Activated CD8-positive, alpha-beta T cell treated with anti-CD3 and anti-CD28 coated beads, Interleukin-2, amount 10 ng/mL, durations not matched to agents 7 days and 5 days (primary cell): ENCODE results near the gene MOB3B. TPM values are rescaled to one million over a fixed set of nuclear protein-coding genes. Genes with fewer than 3 reads are reported as not detected.

Experiments
- ATAC-seq: fragments of 150-1000 bp; cut with Tn5 transposase; one replicate; pipeline ENCODE4 v1.10.0; 2021; ENCODE audit warnings: moderate library complexity
- CTCF ChIA-PET: fragments of 350-600 bp; sonication (Branson Sonifier 250); formaldehyde crosslinking; loops from one replicate; lab custom pipeline; 2021; ENCODE audit warnings: antibody characterized with exemption; lab: Charles Lee
- POLR2A ChIA-PET: fragments of 350-600 bp; sonication (Branson Sonifier 250); formaldehyde crosslinking; loops from one replicate; lab custom pipeline; 2021; ENCODE audit warnings: antibody characterized with exemption; lab: Charles Lee
- DNase-seq: peaks from one replicate; pipeline ENCODE4 v3.0.0-alpha.2; 2020
- H3K27ac Mint-ChIP-seq: one replicate; pipeline ENCODE4 v1.8.0; 2021; ENCODE audit warnings: mild to moderate bottlenecking, mixed read lengths
- H3K27me3 Mint-ChIP-seq: one replicate; pipeline ENCODE4 v1.8.0; 2021; ENCODE audit warnings: low read depth, mixed read lengths
- H3K36me3 Mint-ChIP-seq: one replicate; pipeline ENCODE4 v1.8.0; 2021; ENCODE audit warnings: low read depth, mixed read lengths
- H3K4me1 Mint-ChIP-seq: one replicate; pipeline ENCODE4 v1.8.0; 2021; ENCODE audit warnings: low read depth, mixed read lengths
- H3K4me3 Mint-ChIP-seq: one replicate; pipeline ENCODE4 v1.8.0; 2021; ENCODE audit warnings: mild to moderate bottlenecking, mixed read lengths
- H3K9me3 Mint-ChIP-seq: one replicate; pipeline ENCODE4 v1.8.0; 2022; ENCODE audit warnings: mixed read lengths; ENCODE audit not compliant: insufficient read depth
- total RNA-seq, 2 experiments: library from RNA; stranded (reverse); gene quantifications; one replicate each; pipeline ENCODE4 v1.2.3, GENCODE V29; 2021

The MOB3B gene
- total RNA-seq, 2 experiments from 2014 or later = 2.5 to 2.8 TPM

- Mint-ChIP-seq H3K27me3 (peaks cover 5% of the 10 kb centered on the region), H3K4me1 (peaks cover 53% of the 10 kb centered on the region), H3K9me3 (no peaks in the 10 kb centered on the region), H3K4me3 (peak overlapping the region; percentile 55), H3K36me3 (peaks cover 2% of the 10 kb centered on the region), H3K27ac (peak overlapping the region; percentile 82)
- ATAC-seq (peak; percentile 28), DNase-seq (peak; percentile 28)
- ChIA-PET POLR2A (no interaction called here), CTCF (interaction anchor here (0.7 to 2.0 kb wide), 3 partner anchors 11 to 162 kb away, joined by 5 to 7 read pairs (median 7); partner anchors contain the start of gene MOB3B)
Observed at GRCh38 chr9:27367175-27367798, 162.3 kb downstream of the MOB3B start.

- Mint-ChIP-seq H3K27ac (peak overlapping the region; percentile 82), H3K27me3 (peaks cover 5% of the 10 kb centered on the region), H3K9me3 (no peaks in the 10 kb centered on the region), H3K36me3 (peaks cover 2% of the 10 kb centered on the region), H3K4me1 (peaks cover 51% of the 10 kb centered on the region), H3K4me3 (peak overlapping the region; percentile 55)
- ChIA-PET POLR2A (interaction anchor here (0.9 to 1.2 kb wide), 2 partner anchors 12 kb away, joined by 3 read pairs; no protein-coding TSS in a partner anchor), CTCF (interaction anchor here (1.6 to 2.3 kb wide), 4 partner anchors 12 to 165 kb away, joined by 5 to 13 read pairs (median 8); partner anchors contain the start of gene MOB3B)
- peak; percentile 98 for ATAC-seq
- peak; percentile 78 for DNase-seq
Observed at GRCh38 chr9:27365707-27366376, 163.8 kb downstream of the MOB3B start.

GRCh38 chr9:27362447-27363210 lies 167.0 kb downstream of the MOB3B start:
- ChIA-PET POLR2A (no interaction called here), CTCF (interaction anchor here (1.2 to 1.7 kb wide), 4 partner anchors 9 to 167 kb away, joined by 4 to 6 read pairs (median 6); partner anchors contain the start of gene MOB3B)
- H3K36me3 Mint-ChIP-seq = peaks cover 2% of the 10 kb centered on the region
- ATAC-seq (no peak), DNase-seq (no peak)
- H3K27me3 Mint-ChIP-seq = peaks cover 4% of the 10 kb centered on the region
- no peak overlapping the region for H3K27ac Mint-ChIP-seq
- H3K4me1 Mint-ChIP-seq = peaks cover 32% of the 10 kb centered on the region
- no peak overlapping the region for H3K4me3 Mint-ChIP-seq
- no peaks in the 10 kb centered on the region for H3K9me3 Mint-ChIP-seq

- ATAC-seq = no peak
- ChIA-PET CTCF (interaction anchor here (1.2 to 1.7 kb wide), 3 partner anchors 8 to 168 kb away, joined by 5 to 6 read pairs (median 6); partner anchors contain the start of gene MOB3B), POLR2A (no interaction called here)
Observed at GRCh38 chr9:27361492-27361891, 168.1 kb downstream of the MOB3B start.

GRCh38 chr9:27359763-27360162 lies 169.9 kb downstream of the MOB3B start:
- no peak for DNase-seq
- Mint-ChIP-seq H3K4me3 (no peak overlapping the region), H3K27me3 (peaks cover 4% of the 10 kb centered on the region), H3K9me3 (no peaks in the 10 kb centered on the region), H3K36me3 (no peaks in the 10 kb centered on the region), H3K27ac (no peak overlapping the region), H3K4me1 (peaks cover 10% of the 10 kb centered on the region)
- CTCF ChIA-PET = interaction anchor here (1.8 kb wide), 1 partner anchor 171 kb away, joined by 5 read pairs; no protein-coding TSS in a partner anchor
- POLR2A ChIA-PET = interaction anchor here (0.7 kb wide), 1 partner anchor 458 kb away, joined by 3 read pairs; no protein-coding TSS in a partner anchor
- ATAC-seq = no peak

More at GRCh38 chr9:27361492-27361891, 168.1 kb downstream of the MOB3B start:
- no peak overlapping the region for H3K4me3 Mint-ChIP-seq
- no peak overlapping the region for H3K27ac Mint-ChIP-seq
- peaks cover 24% of the 10 kb centered on the region for H3K4me1 Mint-ChIP-seq
- peaks cover 4% of the 10 kb centered on the region for H3K27me3 Mint-ChIP-seq
- H3K36me3 Mint-ChIP-seq = no peaks in the 10 kb centered on the region
- no peaks in the 10 kb centered on the region for H3K9me3 Mint-ChIP-seq
- no peak for DNase-seq

GRCh38 chr9:27358007-27358406 lies 171.6 kb downstream of the MOB3B start:
- DNase-seq (no peak), ATAC-seq (no peak)
- CTCF ChIA-PET = no interaction called here
- POLR2A ChIA-PET = no interaction called here
- Mint-ChIP-seq H3K27ac (no peak overlapping the region), H3K27me3 (peaks cover 4% of the 10 kb centered on the region), H3K9me3 (no peaks in the 10 kb centered on the region), H3K4me3 (no peak overlapping the region), H3K36me3 (peaks cover 3% of the 10 kb centered on the region), H3K4me1 (peaks cover 24% of the 10 kb centered on the region)

GRCh38 chr9:27356446-27356845 lies 173.2 kb downstream of the MOB3B start:
- CTCF ChIA-PET = interaction anchor here (1.4 kb wide), 1 partner anchor 173 kb away, joined by 3 read pairs; no protein-coding TSS in a partner anchor
- ATAC-seq (no peak), DNase-seq (no peak)
- H3K4me1 Mint-ChIP-seq = peaks cover 37% of the 10 kb centered on the region
- peaks cover 5% of the 10 kb centered on the region for H3K36me3 Mint-ChIP-seq
- no peaks in the 10 kb centered on the region for H3K9me3 Mint-ChIP-seq
- no peak overlapping the region for H3K4me3 Mint-ChIP-seq
- no peak overlapping the region for H3K27ac Mint-ChIP-seq
- peaks cover 4% of the 10 kb centered on the region for H3K27me3 Mint-ChIP-seq
- POLR2A ChIA-PET = no interaction called here

GRCh38 chr9:27355166-27355565 lies 174.4 kb downstream of the MOB3B start:
- ChIA-PET POLR2A (no interaction called here), CTCF (no interaction called here)
- no peaks in the 10 kb centered on the region for H3K9me3 Mint-ChIP-seq
- ATAC-seq = no peak
- no peak overlapping the region for H3K27ac Mint-ChIP-seq
- no peak for DNase-seq
- H3K36me3 Mint-ChIP-seq = peaks cover 5% of the 10 kb centered on the region
- no peak overlapping the region for H3K4me3 Mint-ChIP-seq
- no peaks in the 10 kb centered on the region for H3K27me3 Mint-ChIP-seq
- peaks cover 45% of the 10 kb centered on the region for H3K4me1 Mint-ChIP-seq

GRCh38 chr9:27353474-27354229 lies 176.0 kb downstream of the MOB3B start:
- CTCF ChIA-PET = interaction anchor here (0.9 to 2.5 kb wide), 7 partner anchors 8 to 131 kb away, joined by 3 to 13 read pairs (median 4); no protein-coding TSS in a partner anchor

GRCh38 chr9:27353166-27353473 lies 176.5 kb downstream of the MOB3B start:
- Mint-ChIP-seq H3K4me3 (no peak overlapping the region), H3K9me3 (no peaks in the 10 kb centered on the region), H3K4me1 (peaks cover 61% of the 10 kb centered on the region), H3K27me3 (no peaks in the 10 kb centered on the region), H3K36me3 (peaks cover 7% of the 10 kb centered on the region), H3K27ac (peak overlapping the region; percentile 83)
- ChIA-PET CTCF (interaction anchor here (0.9 to 2.5 kb wide), 7 partner anchors 9 to 132 kb away, joined by 3 to 13 read pairs (median 4); no protein-coding TSS in a partner anchor), POLR2A (no interaction called here)
- DNase-seq = no peak
- no peak for ATAC-seq

More at GRCh38 chr9:27353474-27354229, 176.0 kb downstream of the MOB3B start:
- peak; percentile 42 for DNase-seq
- Mint-ChIP-seq H3K27ac (peak overlapping the region; percentile 83), H3K9me3 (no peaks in the 10 kb centered on the region), H3K27me3 (no peaks in the 10 kb centered on the region), H3K36me3 (peaks cover 6% of the 10 kb centered on the region), H3K4me3 (no peak overlapping the region), H3K4me1 (peaks cover 58% of the 10 kb centered on the region)
- peak; percentile 85 for ATAC-seq
- POLR2A ChIA-PET = interaction anchor here (1.0 kb wide), 1 partner anchor 12 kb away, joined by 3 read pairs; no protein-coding TSS in a partner anchor
